Inflammatory macrophage (primary cell): ENCODE results near the gene ANKRD22.

ENCODE experiments used
- DNase-seq, 2 donors: peaks; one replicate each; pipeline ENCODE4 v3.0.0-alpha.2; 2020 to 2022
- total RNA-seq, 18 experiments: gene quantifications; one replicate each; lab custom pipeline; 2026; ENCODE audit warnings: mixed read lengths in 6 of 18, inconsistent platforms in 2 of 18; lab: John Stamatoyannopoulos, UW

The ANKRD22 gene
- 0.12 to 44.1 (median 4.1) reads per million in 18 experiments for total RNA-seq

DNA sequence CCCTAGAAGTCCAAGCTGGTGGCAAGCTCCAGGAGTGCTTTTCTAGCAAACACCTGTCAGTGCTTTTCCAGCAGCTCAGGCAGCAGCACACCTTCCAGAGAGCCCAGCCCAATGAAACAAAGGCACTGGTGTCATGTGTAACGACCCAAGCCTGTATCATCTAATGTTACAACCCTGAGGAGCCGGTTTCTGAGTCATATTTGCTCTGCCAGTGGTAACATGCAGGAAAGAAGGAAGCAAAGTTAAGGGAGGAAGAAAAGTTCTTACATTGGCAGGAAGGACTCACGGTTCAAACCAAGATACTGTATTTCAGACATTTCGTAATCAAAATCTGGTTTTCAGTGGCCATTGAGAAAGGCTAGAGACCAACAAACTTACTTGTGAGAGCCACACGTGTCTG lies at the start of gene ANKRD22:
ANKRD22 (minus strand) TSS at position 139 of the 400 bp plus-strand sequence. CDS start 237 bp downstream, outside the sequence.
- DNase-seq, result peak; percentile 70 to 90

DNA sequence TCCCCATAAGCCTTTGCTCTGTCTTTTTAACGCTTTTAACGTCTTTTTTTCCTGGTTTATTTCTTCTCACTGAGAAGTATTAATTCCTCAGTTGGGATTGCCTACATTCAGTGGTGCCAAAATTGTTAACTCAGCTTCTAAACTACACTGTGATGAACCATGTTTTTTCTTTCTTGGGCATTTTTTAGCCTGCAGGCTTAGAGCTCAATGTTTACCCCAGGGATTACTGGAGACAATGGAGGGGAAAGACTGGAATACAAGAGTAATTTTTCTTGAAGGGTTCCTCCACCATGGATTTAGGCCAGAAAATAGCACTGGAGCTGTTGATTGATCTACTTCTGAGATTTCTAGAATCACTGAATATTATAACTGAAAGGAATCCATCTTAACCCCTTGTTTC lies 48.2 kb upstream of the ANKRD22 start:
- DNase-seq, result no peak

GRCh38 chr10:88898727-88899126 lies 47.1 kb upstream of the ANKRD22 start:
- DNase-seq, result no peak

DNA sequence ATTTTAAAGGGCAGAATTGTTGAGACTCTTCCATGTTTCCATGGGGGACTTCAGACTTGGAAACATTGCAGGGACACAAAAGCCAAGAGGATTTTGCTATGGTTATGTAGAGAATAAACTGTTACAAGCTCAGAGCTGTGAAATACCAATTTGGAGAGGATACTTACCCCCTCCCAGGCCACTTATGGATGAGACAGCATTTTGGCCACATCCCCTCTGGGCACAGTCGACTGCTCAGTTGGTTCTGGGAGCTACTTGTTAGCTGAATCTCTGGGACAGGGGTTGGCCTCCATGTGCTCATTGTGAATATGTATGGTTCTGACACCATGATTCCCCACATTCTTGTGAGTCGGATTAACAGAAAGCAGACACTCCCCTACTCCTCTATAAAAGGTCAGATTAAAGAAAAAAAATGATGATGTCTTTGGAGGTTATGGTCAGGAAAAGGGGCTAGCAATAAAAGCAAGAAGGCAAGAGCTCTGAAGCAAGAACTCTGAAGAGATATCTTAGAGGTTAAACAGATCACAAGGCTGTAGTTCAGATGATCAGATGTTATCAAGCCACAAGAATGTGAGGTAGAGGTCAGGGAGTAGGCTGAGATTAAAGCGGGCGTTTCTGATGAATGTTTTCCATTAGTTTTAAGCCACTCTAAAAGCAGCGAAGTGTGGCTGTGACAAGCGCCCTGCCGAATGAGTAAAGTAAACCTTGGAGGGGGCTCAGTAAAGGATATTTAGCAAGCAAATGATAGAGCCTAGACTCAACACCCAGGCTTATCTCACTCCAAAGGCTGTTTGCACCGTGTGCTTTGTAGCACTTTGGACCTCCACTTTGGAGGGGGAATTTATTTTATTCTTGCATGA lies 45.6 kb upstream of the ANKRD22 start:
- no peak for DNase-seq

- DNase-seq, result no peak
Observed at GRCh38 chr10:88896372-88896993, 44.8 kb upstream of the ANKRD22 start.

- DNase-seq, result peak in 1 of 2 donors; percentile 1
Observed at GRCh38 chr10:88895250-88895649, 43.6 kb upstream of the ANKRD22 start.

DNA sequence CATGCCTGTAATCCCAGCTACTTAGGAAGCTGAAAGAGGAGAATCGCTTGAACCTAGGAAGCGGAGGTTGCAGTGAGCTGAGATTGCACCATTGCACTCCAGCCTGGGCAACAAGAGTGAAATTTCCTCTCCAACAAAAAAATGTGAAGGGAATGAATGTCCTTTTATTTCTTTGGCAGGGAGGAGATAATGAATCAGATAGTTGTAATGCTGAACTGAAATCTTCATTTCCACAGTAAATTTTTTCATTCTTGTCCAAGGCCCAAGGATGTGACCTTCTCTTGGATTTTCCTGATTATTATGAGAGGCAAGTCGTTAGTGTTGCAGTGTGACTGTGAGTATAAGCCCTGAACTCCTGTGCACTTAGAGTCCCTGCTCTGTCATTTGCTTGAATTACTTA lies 42.0 kb upstream of the ANKRD22 start:
- peak in 1 of 2 donors; percentile 1 for DNase-seq

DNA sequence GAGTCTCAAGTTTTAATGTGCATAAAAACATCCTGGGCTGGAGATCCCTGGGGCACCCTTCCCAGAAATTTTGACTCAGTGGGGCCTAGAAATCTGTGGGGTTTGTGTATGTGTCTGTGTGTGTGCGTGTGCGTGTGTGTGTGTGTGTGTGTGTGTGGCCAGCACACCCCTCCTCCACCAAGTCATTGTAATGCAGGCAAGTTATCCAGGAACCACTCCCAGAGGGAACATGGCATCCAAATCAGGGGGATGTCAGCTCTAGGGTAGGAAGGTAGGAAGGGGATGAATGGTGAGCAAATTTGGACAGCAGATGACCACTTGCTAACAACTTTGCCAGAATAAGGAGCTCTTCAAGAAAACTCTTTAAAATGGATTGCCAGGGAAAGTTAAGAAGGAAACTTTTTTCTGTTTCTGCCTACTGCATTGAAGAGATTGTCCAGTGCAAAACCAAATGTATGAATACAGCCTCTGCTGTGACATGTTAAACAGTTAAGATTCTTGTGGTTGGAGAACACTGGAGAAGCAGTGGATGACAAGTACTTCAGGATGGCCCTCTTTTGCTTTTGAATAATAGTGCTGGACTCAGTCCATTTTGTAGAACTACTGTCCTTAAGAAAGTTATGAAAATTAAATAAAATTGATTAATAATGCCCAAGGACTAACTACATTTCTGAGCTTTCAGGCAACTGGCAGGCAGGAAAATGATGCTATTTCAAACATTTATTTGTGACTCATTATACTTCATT lies 40.8 kb upstream of the ANKRD22 start:
- DNase-seq, result peak in 1 of 2 donors; percentile 2

DNA sequence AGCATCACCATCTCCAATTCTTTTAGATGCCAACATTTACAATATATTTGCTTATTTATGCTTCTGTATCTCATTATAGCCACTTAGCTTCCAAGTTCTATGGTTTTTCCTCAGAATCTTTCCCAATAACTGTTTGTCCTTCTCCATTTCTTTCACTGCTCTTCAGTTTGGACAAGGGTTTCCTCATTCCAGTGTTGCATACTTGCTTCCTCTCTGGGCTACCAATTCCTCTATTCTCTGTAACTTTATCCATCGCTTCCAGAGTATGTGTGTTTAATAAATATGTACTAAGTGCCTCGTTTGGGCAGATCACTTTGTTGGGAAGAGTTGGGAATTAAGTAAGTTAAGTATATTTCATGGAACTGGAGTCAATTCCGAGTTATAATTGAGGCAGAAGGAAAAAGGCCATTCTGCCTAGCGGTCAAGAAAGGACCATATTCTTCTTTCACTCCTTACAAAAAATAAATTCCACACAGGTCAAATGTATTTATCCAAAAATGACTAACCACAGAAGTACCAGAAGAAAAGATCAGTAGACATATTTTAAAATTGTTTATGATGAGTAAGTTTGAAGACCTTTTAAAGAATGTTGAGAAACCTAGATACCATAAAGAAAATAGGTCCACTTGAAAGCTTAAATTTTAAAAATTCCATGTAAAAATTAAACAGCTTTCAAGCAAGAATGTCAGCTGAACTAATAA lies 39.2 kb upstream of the ANKRD22 start:
- peak; percentile 43 to 69 for DNase-seq

- no peak for DNase-seq
Observed at GRCh38 chr10:88889559-88890337, 38.1 kb upstream of the ANKRD22 start.

- peak in 1 of 2 donors; percentile 1 for DNase-seq
Observed at GRCh38 chr10:88888810-88889445, 37.3 kb upstream of the ANKRD22 start.

GRCh38 chr10:88886557-88886956 lies 34.9 kb upstream of the ANKRD22 start:
- no peak for DNase-seq

DNA sequence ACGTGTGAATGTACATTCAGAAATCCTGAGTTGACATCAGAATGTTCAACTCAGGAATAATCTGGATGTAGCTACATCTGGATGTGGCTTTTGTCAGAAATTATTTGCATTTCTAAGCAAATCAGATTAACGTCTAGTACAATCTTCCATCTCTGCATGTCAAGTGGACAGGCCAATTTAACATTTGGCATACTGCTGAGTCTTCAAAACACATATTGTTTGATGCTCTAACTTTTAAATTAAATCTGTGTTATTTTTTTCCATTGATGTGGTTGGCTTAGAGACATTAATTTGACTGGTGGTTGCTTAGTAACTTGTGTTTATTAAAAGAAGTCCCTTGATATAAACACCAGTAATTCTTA lies 31.8 kb upstream of the ANKRD22 start:
- no peak for DNase-seq

DNA sequence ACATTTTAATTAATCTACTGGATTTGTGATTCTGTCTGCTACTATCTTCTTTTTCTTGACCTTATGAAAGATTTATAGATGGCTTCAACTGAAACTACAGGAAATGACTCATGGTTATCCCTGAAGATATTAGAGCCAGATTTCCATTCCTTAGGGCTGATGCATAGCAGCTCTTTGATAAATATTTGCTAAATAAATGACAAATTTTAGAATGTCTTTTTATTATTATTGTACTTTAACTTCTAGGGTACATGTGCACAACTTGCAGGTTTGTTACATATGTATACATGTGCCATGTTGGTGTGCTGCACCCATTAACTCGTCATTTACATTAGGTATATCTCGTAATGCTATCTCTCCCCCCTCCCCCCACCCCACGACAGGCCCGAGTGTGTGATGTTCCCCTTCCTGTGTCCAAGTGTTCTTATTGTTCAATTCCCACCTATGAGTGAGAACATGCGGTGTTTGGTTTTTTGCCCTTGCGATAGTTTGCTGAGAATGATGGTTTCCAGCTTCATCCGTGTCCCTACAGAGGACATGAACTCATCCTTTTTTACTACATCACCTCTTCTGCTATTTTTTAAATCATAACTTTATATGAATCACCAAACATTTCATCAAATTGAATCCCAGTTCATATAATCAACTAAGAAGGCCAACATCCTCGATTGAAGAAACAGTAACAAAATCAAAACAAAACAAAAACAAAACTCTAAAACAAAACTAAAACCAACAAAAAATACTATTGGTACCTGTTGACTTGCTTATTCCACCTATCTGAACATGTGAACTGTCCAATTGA lies 31.2 kb upstream of the ANKRD22 start:
- DNase-seq, result peak in 1 of 2 donors; percentile 1

- peak in 1 of 2 donors; percentile 1 for DNase-seq
Observed at GRCh38 chr10:88881922-88882645, 30.4 kb upstream of the ANKRD22 start.

DNA sequence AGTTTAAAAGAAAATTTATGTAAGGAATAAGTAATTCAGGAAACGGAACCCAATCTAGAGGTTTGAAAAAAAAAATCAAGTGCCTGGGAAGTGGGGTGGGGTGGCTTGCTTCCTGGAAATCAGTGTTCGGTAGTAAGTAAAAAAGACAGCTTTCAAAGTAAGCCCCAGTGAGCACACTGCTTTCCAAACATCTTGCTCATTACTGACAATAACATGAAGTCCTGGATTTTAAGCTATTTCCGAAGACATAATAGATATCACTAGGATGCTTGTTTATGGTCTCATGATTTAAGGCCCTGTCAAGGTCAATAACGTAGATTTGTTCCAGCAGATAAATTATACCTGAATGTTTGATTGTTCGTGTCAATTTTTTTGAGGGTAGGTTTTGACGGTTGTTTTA lies 29.7 kb upstream of the ANKRD22 start:
- DNase-seq, result peak in 1 of 2 donors; percentile 29

GRCh38 chr10:88880282-88881076 lies 28.8 kb upstream of the ANKRD22 start:
- peak; percentile 91 for DNase-seq

DNA sequence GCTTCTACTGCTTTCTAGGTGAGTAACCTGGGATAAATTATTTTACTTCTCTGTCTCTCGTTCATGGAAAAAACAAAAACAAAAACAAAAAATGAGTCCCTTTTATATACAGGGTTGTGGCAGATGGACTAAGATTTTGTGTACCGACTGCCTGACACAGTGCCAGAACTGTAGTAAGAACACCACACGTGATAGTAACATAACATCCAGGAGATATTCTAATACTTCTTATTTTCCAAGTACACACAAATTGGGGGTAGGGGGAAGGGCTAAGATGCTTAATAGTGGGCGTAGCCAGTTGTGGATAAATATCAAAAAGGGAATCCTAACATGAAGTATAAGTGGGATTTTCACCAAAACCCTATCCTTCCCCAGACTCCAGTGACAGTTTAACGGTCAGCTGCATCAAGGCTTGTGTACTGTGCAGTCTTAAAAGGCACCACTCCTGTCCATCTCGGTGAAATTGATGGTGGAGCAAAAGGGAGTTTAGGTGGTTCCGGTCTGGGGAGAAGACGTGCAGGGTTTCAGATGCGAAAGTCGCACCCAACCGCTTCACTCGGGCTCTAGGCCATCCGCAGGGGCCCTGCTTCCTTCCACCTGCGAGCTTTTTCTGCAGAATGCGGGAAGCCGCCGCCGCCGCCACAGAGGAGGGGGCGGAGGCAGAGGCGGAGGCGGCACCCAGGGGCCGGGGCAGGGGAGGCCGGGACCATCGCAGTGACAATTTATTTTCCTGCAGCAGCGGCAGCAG lies 28.1 kb upstream of the ANKRD22 start, which contains the start of gene STAMBPL1:
STAMBPL1 (plus strand) TSS at position 712 of the 748 bp plus-strand sequence. CDS start 21,464 bp downstream, outside the sequence.
- DNase-seq, result peak in 1 of 2 donors; percentile 15
